NCI-H187 (cell line): Measurements from ENCODE around the gene DMWD.

Source experiments
- DNase-seq, 2 experiments: peaks; one replicate each; lab custom pipeline; 2025; lab: John Stamatoyannopoulos, UW

DMWD gene, protein sequence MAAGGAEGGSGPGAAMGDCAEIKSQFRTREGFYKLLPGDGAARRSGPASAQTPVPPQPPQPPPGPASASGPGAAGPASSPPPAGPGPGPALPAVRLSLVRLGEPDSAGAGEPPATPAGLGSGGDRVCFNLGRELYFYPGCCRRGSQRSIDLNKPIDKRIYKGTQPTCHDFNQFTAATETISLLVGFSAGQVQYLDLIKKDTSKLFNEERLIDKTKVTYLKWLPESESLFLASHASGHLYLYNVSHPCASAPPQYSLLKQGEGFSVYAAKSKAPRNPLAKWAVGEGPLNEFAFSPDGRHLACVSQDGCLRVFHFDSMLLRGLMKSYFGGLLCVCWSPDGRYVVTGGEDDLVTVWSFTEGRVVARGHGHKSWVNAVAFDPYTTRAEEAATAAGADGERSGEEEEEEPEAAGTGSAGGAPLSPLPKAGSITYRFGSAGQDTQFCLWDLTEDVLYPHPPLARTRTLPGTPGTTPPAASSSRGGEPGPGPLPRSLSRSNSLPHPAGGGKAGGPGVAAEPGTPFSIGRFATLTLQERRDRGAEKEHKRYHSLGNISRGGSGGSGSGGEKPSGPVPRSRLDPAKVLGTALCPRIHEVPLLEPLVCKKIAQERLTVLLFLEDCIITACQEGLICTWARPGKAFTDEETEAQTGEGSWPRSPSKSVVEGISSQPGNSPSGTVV

DNA sequence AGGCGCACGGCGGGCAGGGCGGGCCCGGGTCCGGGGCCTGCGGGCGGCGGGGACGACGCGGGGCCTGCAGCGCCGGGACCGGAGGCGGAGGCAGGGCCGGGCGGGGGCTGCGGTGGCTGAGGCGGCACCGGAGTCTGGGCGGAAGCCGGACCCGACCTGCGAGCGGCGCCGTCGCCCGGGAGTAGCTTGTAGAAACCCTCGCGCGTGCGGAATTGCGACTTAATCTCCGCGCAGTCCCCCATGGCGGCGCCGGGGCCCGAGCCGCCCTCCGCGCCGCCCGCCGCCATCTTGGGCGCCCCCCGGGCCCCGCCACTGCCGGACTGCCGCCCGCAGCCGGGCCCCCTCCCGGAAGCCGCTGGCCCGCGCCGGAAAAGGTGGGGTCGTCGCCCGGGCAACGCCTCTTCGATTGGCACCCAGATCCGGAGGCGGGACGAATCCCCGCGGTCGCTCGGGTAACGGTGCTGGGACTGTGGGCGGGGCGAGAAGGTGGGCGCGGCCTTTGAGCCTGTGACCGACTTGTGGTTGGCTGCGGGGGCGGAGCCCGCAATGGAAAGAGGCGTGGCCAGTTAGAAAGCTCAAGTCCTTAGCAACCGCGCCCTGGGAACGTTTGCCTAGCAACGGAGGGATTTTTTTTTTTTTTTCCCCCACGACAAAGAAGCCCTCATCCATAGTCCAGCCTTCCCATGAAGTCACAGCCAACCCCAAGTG lies at the start of gene DMWD:
DMWD (minus strand) TSS at position 376 of the 708 bp plus-strand sequence; CDS start at position 287, 89 bp downstream.
- peak; percentile 99 to 100 for DNase-seq

DNA sequence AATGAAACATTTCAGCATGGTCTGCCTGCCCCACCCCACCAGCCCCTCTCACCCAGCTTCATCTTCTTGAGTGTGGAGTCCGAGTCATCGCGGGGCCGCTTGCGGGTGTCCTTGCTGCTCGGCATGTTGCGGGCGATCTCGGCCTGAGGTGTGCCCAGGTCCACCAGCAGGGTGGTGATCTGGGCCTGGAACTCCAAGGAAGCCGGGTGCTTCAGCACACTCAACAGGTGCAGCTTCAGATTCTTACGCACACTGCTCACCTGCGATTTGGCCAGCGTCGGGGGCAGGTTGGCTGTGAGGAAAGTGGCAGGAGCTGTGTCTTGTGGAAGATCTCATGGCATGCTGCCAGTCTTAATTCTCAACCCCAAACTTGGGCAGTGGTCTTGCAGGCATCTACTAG lies 49.6 kb upstream of the DMWD start:
- no peak for DNase-seq

DNA sequence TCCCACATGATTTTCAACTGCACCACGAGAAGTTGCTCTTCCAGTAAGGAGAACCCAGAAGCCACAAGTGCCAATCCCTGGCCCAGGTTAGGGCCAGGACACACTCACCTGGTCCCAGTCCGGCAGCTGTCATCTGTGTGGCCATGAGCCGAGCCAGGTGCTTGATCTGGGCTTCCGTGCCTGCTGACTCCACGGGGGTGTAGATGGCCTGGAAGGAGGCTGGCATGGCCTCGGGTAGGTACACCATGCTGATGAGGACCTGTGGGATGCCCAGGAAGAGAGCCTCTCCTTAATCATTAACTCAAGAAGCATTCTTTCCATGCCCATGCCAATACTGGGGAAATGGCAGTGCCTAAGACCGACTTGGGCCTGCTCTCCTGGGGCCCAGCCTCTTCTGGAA lies 42.3 kb upstream of the DMWD start:
- DNase-seq: no peak

DNA sequence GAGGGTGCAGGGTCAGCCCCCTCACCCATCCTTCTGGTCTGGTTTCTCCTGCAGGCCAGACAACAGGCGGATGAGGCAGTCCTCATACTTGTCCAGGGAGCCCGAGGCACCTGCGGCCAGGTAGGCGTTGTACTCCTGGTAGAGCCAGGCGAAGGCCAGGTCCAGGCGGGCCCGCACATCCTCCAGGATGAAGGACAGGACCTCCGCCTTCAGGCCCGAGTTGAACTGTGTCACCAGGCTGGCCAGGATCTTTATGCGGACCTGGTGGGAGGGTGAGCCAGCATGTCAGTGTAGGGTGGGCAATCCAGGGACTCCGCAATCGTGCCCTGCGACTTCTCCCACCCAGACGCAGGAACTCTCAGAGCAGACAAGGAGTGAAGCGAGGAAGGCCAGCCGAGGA lies 36.3 kb upstream of the DMWD start:
- no peak for DNase-seq

DNA sequence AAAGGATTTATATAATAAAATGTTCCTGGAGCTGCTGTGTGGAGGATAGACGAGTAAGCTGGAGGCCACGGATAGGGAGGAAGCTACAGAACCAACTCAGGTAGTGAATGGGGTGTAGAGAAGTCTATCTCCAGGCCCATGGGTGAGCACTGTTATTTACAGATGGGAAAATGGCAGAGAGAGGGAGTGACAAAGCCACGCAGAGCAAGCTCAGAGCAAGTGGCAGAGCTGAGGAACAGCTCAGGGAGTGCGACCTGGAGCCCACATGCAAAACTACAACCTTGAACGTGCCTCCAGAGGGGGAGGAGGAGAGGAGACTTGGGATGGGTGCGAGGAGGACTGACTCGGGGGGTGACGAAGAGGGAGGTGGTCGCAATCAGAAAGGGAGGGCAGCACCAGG lies 35.9 kb upstream of the DMWD start:
- no peak for DNase-seq

DNA sequence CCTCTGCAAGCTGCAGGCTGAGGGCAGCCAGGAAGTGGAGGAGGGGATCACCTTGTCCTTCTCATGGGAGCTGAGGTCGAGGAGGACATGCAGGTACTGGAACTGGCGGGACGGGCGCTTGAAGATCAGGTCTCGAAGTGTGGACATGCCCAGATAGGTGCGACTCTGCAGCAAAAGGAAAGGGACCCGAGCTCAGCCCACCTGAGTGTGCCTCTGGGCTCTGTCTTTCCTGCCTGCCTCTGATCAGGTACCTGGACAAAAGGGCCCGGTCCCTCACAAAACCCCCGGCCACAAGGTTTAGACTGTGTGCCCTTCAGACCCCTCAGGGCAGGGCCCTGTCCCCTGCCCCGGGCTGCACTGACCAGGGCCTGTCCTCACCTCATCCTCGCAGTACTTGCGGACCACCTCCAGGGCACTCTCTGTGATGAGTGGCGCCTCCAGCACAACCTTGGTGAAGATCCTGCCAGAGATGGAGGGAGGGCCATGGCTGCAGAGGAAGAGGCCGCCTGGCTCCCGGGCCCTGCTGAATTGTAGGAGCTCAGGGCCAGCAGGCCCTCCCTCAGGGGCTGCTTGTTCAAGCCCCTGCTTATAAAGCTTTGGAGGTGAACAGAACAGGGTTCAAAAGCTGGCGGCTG lies 34.9 kb upstream of the DMWD start:
- no peak for DNase-seq

DNA sequence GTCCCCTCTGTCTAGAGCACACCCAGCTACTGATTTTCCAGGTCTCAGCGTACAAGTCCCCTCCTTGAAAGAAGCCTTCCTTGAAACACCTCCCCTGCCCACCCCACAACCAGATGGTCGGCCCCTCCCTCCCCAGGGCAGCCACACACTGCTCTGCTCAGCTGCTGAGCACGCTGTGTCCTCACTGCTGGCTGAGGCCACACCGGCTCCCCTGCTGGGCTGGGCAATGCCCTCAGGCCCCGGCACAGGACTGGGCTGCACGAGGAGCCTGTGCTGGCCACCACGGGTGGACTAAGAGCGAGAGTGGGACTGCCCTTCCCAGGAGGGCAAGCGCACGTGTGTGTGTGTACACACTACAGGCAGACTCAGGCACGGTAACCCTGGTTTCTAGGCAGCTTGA lies 34.3 kb upstream of the DMWD start:
- DNase-seq: no peak

DNA sequence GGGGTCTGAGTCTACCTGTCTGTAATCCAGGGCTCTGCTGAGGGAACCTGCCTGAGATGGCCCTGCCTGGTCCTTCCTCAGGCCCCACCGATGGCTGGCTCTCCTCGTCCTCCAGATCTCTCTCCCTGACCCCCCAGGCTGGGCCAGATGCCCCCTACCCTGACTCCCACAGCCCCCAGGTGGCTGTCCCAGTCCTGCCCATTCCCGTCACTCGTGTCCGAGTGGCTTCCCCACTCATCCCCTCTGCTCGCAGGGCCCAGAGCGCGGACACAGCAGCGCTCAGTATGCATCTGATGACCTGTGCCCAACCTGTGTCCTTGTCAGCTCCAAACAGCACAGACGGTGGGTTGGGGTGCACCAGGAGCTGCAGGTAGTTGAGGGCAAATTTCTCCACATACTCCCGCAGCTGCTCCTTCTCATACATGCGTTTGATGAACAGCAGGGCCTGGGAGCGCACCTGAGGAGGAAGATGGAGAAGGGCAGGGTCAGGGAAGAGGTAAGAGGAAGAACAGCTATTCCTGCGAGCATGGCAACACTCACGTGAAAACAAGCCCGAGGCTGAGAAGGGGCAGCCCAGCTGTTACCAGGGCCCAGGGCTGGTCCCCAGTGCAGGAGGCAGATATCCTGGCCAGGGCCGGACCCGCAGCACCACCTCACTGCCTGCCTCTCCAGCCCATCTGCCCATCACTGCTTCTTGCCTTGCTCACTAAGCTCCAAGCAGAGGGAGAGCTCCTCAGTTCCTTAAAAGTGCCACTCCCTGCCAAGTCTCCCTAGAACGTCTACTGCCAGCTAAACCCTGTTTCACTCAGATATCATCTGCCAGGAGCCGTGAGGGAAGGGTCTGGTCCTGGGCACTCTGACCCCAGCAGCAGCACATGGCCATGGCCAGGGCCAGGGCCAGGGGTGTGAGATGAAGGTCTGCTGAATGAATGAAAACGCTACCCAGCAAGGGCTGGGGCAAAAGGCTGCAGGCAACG lies 33.6 kb upstream of the DMWD start:
- DNase-seq: no peak

DNA sequence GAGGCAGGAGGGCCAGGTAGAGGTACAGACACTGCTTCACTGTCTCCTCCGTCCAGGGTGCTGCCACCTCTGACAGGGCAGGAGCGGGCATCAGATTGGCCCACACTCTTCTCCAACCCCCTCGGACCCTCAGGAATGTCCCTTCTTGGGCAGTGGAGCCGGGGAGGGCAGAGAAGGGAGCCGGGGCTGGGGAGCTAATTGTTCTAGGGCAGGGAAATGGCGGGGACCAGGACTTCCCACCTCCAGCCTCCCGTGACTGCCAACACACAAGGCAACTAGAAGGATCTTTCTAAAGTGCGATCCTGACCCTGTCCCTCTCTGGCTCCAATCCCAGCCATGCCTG lies 32.6 kb upstream of the DMWD start:
- no peak for DNase-seq

DNA sequence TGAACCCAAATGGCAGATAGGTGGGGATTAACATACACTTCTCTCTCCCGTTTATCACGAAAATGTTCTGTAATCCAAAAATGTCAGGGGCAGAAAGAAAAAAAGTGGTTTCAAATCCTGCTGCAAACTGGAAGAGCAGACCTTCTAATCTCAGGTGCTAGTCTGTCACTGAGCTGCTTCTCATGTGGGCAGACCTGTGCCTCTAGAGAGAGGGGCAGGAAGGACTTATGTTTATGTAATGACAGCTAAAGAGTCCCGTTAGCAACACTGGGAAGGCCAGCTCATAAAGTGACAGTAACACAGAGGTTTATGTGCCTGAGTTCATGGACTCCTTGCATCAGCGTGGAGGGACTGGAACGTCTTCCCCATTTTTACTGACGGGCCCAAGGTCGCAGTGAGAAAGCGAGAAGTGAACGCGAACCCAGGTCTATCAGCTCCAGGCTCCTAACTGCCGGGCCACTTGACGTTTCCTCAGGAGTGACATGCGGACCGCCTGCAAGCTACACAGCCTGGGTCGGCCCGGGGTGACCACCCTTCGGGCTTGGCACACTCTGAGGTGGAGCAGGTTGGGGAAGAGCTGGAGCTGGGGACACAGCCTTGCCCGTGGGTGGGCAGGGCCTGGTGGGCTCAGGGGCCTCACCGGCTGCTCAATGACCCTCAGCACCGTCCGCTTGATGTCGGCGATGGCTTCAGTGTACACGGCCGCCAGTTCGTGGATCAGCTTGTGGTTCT lies 32.1 kb upstream of the DMWD start:
- no peak for DNase-seq

DNA sequence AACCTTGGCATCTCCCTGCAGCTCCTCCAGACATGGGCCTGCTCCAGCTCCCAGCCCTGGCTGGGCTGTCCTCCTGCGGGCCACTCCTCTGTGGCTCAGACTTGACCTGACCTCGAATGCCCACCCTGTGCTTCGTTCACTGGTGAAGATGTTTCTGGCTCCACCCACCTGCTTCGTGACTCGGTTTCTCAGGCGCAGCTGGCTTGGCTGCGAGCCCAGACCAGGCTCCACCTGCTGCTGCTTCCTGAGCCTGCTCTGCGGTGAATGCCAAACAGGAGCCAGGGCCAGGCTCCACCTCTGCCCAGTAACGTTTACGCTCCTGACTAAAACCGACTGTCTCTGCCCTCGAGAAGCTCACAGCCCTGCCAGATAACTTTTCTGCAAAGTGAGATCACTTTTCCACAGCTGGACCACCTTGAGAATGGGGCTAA lies 31.4 kb upstream of the DMWD start:
- DNase-seq: peak in 1 of 2 experiments; percentile 18

DNA sequence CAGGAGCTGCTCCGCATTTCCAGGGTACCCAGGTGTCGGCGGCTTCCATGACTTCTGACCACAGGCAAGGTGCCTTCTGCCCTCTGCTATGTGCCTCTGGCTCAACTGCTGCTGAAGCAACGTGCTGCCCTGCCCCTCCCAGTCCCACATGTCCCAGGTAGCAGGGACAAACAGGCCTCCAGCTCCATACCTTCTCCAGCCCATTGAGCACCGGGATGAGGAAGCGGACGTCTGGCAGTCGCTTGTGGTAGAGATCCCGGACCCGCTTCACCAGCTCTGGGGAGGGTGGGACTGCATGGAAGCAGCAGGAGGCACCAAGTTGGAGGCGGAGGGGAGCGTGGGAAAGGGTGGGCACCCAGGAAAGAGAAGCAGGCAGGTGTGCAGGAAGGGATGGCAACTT lies 30.5 kb upstream of the DMWD start:
- no peak for DNase-seq

DNA sequence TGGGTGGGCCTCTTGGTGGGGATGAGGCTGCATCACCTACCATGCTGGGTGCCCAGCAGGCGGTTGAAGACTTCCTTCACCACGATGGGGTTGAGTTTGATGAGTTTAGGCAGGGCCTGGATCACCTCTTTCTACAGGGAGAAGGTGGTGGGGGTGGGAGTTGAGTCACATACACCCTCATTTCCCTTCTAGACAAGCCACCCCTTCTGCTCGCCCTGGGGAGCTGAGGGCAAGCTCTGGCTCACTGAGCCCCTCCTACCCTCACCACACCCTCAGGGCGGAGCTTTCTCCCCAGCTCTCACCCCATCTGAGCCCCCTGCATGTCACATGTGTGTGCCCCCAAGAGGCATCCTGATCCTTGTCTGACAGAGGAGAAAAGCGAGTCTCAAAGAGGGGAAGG lies 30.1 kb upstream of the DMWD start:
- no peak for DNase-seq

DNA sequence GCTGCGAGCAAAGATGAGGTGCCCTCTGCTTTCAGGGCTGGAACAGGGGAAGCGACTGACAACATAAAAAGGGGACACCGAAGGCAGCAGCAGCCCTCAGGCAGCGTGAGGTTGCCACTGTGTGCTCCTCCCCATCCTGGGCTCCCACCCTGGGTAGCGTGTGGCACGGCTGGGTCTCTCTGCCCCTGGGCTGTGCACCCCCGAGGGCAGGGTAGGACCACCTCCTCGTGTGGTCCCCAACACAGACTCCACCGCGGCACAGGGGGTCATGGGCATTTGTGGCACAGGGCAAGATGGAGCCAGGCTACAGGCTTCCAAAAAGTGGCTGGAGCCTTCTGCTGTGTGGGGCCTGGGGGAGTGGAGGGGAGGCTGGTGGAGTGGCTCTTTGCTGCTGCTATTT lies 28.9 kb upstream of the DMWD start:
- DNase-seq: no peak

DNA sequence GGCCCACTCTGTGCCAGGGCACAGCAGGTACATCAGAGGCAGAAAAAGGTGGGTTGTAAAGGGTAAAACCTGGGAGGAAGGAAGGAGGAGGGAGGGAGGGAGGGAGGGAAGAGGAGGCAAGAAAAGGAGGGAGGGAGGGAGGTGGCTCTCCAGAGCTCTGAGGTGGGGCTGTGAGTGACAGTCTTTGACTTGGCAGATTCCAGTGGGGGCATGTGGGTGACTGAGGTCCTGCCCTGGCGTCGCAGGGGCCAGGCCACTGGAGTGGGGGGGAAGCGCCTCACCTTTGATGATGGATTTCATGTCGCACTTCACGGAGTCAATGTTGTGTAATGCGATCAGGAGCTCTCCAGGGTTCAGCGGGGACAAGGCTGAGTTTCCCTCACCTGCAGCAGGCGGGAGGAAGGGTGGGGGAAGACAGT lies 28.5 kb upstream of the DMWD start:
- DNase-seq: no peak

DNA sequence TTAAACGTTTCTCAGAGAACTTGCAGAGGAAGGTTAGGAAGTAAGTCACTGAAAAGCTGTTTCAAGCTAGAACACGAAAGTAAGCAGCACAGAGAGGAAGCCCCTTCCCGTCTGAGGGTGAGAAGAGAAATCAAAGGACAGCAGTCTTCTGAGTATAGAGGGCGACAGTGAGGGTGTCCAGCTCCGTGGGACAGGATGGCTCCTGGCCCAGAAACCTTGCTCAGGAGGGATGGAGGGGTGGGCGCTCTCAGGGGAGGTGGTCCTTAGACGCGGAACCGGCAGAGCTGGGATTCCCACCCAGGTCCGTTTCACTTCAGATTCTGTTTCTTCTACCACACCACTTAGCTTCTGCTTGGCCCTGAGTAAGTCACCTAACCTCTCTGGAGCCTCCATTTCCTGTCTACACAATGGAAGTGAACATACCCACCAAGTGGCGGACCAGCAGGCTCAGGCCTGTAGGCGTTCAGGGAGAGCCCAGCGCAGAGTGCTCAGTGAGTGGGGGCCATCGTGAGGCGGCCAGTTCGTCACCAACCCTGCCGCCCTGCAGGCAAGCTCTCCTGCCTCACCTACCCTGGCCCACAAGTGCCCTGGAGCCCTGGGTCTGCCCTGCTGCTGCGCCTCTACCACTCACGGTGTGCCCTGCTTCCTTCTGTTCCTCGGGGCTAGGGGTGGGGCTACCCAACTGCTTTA lies 27.9 kb upstream of the DMWD start:
- DNase-seq: no peak

DNA sequence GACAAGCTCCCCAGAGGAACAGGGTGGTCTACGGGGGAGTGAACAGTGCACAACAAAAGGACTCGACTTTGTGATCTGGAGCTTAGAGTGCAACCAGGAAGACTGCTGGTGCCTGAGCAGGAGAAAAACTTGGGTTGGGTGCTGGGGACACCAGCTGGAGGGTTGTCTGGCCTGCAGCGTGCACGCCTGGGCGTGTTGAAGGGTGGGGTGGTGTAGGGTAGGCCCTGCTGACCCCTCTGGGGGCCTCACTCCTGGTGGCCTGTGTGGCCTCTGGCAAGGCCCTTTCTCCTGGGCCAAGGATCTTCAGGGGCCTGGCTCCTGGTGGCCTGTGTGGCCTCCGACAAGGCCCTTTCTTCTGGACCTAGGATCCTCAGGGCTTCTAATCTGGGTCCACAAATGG lies 27.1 kb upstream of the DMWD start:
- DNase-seq: no peak

DNA sequence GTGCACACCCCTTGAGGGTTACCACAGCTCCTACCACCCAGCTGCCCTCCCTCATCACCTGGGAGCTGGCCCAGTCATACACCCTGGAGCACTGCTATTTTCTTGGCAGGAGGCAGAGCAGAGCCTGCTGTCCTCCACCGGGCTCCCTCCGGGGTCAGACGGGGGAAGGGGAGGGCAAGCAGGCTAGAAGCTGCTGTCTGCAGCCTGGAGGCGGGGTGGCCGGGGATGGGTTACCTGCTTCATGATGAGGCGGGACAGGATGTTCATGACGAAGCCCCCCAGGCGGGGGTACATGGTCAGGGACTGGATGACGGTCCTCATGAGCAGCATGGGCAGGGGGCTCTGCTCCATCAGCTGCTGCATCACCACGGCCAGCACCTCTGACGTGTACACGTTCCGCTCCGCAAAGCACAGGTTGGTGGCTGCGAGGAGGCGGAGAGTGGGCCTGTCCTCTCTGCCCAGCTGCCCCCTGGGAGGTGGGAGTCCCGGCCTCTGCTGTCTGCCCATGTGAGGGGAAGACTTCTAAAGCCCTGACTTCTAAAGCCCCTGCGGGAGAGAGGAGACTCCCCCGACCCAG lies 25.2 kb upstream of the DMWD start:
- DNase-seq: no peak

DNA sequence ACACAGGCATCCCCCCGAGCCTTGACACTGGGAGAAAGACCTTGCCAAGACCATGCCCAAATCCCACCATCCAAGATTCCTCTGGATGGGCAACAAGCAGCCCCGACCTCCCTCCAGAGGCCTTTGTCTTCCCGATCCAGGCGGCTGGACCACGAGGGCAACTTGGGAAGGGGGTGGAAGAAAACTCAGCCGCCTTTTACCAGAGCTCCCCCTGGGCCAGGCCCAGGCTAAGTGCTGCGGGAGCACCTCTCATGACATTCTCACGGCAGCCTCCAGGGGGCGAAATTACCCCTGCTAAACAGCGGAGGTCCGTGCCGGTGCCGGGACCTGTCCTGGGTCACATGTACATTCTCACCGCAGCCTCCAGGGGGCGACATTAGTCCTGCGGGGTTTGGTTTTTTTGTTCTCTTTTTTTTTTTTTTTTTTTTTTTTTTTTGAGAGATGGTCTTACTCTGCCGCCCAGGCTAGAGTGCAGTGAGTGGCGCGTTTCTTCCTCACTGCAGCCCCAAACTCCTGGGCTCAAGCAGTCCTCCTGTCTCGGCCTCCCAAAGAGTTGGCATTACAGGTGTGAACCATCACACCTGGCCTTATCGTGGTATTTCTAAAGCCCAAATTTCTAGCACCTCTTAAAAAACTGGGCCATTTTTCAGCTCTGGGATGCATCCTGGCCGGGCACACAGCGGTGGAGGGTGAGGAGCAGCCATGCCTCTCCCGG lies 24.5 kb upstream of the DMWD start:
- DNase-seq: peak; percentile 87 to 94
